Lung microvascular endothelial cell (primary cell): ENCODE measurements around the gene PLCB4. TPM values are rescaled to one million over a fixed set of nuclear protein-coding genes. Genes with fewer than 3 reads are reported as not detected.

ENCODE experiments used
- DNase-seq, 2 donors: peaks; one replicate each; pipeline versions ENCODE4 v3.0.0 to v3.0.0-alpha.2; 2010; ENCODE audit warnings: low read depth in 2 of 2
- total RNA-seq: library from RNA; depleted of rRNA; stranded (reverse); fragments of >200 nt; gene quantifications from 2 replicates; pipeline ENCODE4 v1.2.1, GENCODE V29; 2014

PLCB4 gene
- total RNA-seq, 1 donor from 2014 or later = 8.9 TPM

- peak in 1 of 2 donors; percentile 4 for DNase-seq
These were observed 97.4 kb downstream of the PLCB4 start for GRCh38 chr20:9166153-9166780.

GRCh38 chr20:9169409-9169808 lies 100.5 kb downstream of the PLCB4 start:
- no peak for DNase-seq

DNA sequence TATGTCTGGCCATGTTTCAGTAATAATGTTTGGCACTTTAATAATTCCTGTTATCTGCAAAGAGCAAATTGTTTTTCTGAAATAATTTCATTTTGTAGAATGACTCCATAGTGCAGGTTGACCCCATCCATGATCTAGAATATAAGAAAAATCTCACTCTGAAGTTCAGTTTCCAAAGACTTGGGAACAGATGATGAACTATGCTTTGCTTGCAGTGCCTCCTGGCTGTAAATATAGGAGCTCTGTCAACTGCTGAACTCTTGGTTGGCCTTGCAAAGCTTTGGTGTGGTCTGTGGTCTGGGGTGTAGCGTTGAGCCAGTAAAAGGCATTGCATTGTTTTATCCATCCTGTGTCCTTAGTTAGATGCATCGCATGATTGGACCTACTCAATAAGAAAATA lies 104.0 kb downstream of the PLCB4 start:
- DNase-seq = peak in 1 of 2 donors; percentile 1

DNA sequence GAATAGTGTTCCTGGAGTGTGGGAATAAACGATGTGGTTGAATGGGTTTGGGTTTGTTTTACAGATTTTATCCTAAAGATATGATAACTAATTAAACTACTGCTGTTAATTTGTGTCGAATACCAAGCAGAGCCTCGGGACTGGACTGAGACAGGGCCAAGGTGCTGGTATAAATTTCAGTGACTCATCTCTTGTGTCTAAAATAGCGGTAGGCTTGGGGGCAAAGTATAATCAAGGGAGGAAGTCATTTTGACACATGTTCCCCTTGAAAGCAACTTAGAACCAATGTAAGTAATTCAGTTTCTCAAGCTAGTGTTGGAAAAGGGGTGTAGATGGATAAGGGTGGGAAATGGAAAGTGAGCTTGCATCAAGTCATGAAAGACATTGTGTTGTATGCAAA lies 108.4 kb downstream of the PLCB4 start:
- no peak for DNase-seq

- DNase-seq = peak; percentile 56 to 72
These were observed 110.4 kb downstream of the PLCB4 start for GRCh38 chr20:9179193-9179802.

DNA sequence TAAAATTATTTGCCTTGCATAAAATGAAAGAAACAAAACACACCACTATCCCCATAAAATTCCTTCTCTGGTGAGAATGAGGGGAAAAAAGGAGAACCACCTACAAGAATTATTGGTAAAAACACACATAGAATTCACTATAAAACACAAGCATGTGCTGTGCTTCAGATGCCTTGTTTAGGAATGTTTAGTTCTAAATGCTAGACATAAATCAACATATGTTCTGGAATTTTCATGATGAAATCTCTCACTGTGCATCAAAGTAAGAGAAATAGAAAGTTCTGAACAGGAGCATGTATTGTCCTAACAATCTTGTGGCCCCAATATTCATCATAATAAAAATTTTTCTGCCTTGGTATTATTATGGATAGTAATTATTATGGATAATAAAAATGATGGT lies 111.0 kb downstream of the PLCB4 start:
- peak in 1 of 2 donors; percentile 7 for DNase-seq

DNA sequence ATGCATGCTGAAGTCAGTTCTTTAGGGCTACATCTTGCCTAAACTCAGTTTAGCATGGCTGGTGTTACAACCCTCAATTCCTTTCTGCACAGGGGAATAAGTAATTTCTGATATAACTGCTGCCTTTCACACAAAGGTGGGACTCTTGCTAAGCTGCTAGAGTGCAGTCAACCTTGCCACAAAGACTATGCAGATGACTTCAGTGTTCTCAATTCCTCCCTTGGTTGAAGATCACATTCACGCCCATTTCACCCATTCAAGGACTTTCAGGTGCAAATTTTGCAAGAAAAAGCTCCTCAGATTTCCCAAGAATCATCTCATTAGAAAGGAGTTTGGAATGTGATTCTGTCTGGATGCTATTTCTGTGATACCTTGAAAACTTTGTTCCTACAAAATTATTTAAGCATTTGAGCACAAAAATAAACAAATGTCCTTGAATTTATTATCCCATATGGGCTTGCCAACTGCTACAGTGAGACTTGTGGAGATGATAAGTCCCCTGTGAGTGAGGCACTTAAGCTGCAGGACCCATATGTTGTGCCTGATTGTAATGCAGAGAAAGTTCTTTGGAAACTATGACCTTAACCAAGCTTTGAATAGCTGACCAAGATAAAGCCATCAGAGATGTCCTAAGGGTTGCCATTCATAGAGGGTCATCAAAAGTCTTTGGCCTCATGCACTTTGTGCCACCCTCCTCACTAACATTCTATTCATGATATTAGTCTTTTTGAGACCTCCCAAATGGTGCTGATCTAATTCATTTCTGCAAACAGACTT lies 111.8 kb downstream of the PLCB4 start:
- no peak for DNase-seq

DNA sequence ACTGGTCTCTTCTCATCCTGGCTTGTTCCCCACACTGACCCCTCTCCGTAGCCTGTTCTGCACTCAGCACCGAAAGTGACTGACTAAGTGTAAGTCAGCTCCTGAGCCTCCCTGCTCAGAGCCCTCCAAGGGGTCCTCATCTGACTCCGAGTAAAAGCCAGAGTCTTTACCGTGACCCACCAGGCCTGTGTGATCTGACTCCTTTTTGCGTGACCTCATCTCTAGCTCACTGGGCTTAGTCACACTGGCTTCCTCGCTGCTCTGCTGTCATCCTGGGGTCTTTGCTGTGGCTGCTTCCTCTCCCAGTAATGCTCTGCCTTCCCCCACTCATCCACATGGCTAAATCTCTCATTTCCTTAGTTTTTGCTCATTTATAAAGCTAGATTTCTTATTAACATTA lies 116.6 kb downstream of the PLCB4 start:
- peak; percentile 11 to 43 for DNase-seq

DNA sequence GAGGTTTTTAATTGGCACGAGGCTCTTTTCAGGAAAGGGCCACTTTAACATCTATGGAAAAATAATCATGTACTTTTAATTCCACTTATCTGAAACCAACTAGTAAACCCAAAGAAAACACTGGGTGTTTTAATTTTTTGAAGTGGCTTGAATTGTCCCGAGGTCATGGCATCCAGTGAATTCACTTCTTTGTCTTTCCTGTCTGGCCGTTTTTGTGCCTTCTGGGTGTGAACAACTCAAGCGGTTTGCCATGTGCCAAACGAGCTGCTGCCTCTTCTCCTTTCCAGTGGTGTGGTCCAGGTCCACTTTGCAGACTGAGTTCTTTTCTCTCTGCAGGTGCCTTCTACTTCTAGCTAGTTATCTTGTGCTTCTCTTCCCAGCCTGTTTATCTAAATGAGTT lies 117.5 kb downstream of the PLCB4 start:
- DNase-seq = peak in 1 of 2 donors; percentile 3

- DNase-seq = no peak
These were observed 126.1 kb downstream of the PLCB4 start for GRCh38 chr20:9195031-9195430.

- DNase-seq = no peak
These were observed 127.2 kb downstream of the PLCB4 start for GRCh38 chr20:9196110-9196509.

GRCh38 chr20:9198460-9198859 lies 129.6 kb downstream of the PLCB4 start:
- no peak for DNase-seq

DNA sequence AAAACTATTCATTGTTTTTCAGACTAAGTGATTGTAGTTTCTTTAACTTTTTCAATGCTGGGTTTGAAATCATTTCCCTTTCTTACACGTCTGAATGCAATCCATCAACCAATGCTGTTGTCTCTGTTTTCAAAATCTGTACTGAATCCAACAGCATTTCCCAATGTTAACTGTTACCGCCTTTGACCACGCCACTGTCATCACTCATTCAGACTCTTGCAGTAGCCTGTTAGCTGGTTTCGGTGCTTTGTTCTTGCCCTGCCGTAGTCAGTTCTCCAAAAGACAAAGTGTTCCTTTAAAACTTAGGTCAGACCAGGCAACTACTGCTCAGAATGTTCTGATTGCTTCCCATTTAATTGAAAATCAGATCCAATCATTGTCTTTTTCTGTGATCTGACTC lies 131.3 kb downstream of the PLCB4 start:
- no peak for DNase-seq

DNA sequence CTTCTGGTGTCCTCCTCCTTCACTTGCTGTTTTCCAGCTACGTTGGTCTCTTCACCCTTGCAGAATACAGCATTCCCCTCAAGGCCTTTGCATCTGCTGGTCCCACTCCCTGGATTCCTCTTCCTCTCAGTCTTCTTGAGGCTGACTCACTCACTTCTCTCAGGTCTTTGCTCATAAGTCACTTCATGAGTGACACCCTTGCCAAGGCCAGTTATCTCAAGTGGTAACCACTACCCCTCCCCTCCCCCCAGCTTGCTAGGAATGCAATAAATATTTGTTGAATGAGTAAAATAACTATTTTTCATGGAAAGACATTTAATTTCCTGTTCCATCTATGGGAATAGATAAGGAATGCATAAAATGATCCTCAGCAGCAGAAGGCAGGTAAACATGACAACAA lies 131.7 kb downstream of the PLCB4 start:
- DNase-seq = no peak

DNA sequence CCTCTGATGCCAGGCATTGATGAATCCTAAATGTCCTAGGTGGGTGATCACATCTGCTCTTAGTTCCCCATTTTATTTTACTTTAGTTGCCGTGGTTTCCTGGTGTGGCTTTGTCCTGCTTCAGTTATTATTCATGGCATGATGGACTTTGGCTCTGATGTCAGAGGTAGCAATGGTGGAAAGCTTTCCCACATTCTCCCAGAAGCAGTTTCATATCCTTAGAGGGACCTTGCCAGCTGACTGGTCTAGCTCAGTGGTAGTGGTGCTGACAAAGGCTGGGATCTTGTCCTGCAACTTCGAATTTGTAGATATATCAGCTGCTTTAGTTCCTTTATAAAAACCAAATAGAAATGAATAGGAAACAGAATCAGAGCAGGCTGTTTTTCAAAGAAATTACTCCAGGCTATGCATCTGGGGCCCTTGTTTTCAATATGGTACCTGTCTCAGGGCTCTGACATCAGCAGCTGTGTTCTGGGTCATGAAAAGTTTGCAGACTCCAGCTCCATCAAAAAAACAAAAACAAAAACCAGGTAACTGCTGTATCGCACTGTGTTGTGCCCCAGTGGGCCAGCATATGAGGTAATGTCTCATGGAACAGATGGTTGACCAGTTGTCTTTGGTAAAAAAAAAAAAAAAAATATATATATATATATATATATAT lies 133.7 kb downstream of the PLCB4 start:
- DNase-seq = no peak

GRCh38 chr20:9203081-9203447 lies 134.2 kb downstream of the PLCB4 start:
- DNase-seq = no peak

DNA sequence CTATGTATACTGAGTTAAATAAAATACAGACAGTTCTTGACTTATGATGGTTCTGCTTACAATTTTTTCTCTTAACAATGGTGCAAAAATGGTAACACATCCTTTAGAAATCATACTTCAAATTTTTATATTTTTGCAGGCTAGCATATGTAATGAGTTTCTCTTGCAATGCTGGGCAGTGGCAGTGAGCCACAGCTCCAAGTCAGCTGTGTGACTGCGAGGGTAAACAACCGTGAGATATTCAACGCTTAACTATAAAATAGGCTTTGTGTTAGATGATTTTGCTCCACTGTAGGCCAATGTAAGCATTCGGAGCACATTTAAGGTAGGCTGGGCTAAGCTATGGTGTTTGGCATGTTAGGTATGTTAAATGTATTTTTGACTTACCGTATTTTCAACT lies 136.1 kb downstream of the PLCB4 start:
- no peak for DNase-seq

- DNase-seq = no peak
These were observed 137.6 kb downstream of the PLCB4 start for GRCh38 chr20:9206486-9206885.

DNA sequence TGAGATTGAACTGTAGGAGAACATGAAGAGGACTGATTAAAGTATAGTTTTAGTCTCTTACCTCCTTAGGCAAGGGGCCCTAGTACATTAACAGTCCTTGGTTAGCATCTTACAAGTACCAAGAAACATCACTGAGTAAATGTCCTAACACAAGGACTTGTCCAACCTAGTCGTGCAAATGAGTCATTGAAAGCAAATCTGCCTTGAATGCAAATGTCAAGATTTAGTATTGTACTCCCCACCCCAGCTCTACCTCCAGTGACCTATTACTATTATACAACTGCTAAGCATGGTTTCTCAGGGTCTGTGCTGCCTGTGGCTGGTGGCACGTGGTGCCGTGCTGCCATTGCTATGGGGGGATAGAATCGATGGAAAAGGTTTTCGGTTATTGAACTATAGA lies 138.4 kb downstream of the PLCB4 start:
- DNase-seq = no peak

DNA sequence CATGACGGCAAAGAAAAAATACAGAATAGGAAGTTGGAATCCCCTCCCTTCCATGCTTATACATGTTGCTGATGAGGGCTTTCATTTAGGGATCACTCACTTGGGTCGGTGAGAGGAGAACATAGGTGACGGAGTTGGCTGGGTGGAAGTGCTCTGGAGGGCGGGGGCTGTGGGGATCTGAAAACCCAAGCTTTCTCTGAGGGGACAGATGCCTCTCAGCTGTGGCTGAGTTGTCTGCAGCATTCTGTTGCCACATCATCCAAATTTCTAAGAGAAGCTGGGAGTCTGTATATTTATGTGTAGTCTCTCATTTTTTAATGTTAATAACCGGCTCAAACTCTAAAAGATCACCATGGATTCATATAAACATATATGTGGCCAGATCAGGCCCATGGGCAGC lies 141.5 kb downstream of the PLCB4 start:
- no peak for DNase-seq

- no peak for DNase-seq
These were observed 142.3 kb downstream of the PLCB4 start for GRCh38 chr20:9211016-9211760.

DNA sequence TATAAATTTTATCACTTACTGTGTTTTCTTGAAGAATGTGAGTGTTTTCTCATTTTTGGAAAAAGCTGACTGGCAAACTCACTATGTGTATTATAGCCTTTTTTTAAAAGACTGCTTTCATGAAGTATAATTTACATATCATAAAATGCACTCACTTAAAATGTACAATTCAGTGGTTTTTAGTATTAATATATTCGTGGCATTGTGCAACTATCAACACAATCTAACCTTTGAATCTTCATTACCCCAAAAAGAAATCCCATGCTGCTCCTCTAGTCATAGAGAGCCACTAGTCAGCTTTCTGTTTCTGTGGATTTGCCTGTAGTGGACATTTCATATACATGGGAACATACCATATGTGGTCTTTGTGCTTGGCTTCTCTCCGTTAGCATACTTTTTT lies 143.8 kb downstream of the PLCB4 start:
- DNase-seq = no peak
